NT2/D1 (cell line): ENCODE results near the gene ZBTB20.

Experiments
- DNase-seq: peaks from one replicate; pipeline ENCODE4 v3.0.0-alpha.2; 2011; ENCODE audit warnings: low read depth, low spot score
- H3K27me3 ChIP-seq: 2 replicates; pipeline ENCODE4 v1.6.0; 2011; ENCODE audit warnings: mild to moderate bottlenecking; ENCODE audit not compliant: insufficient read length, insufficient read depth
- H3K36me3 ChIP-seq: 2 replicates; pipeline ENCODE4 v1.6.1; 2011; ENCODE audit warnings: mild to moderate bottlenecking, low read length, mixed read lengths; ENCODE audit not compliant: insufficient read depth, insufficient read length
- H3K4me1 ChIP-seq: 2 replicates; pipeline ENCODE4 v1.5.1; 2011; ENCODE audit not compliant: insufficient read depth, insufficient read length
- H3K4me3 ChIP-seq: 2 replicates; pipeline ENCODE4 v1.5.1; 2011; ENCODE audit warnings: low read depth; ENCODE audit not compliant: insufficient read length
- H3K9ac ChIP-seq: 2 replicates; pipeline ENCODE4 v1.6.0; 2011; ENCODE audit warnings: low read depth; ENCODE audit not compliant: insufficient read length
- H3K9me3 ChIP-seq: 2 replicates; pipeline ENCODE4 v1.5.1; 2011; ENCODE audit warnings: mild to moderate bottlenecking, low read length; ENCODE audit not compliant: insufficient read depth
- SUZ12 ChIP-seq: IDR thresholded peaks from 2 replicates; pipeline ENCODE4 v1.6.1; 2011; ENCODE audit not compliant: insufficient read length, insufficient read depth; ENCODE audit errors: extremely low read depth
- YY1 ChIP-seq: IDR thresholded peaks from 2 replicates; pipeline ENCODE4 v1.6.1; 2011; ENCODE audit not compliant: insufficient read length, insufficient read depth
- ZNF274 ChIP-seq: IDR thresholded peaks from 2 replicates; pipeline ENCODE4 v1.6.1; 2011; ENCODE audit warnings: mild to moderate bottlenecking, low read depth, low read length

Gene ZBTB20

DNA sequence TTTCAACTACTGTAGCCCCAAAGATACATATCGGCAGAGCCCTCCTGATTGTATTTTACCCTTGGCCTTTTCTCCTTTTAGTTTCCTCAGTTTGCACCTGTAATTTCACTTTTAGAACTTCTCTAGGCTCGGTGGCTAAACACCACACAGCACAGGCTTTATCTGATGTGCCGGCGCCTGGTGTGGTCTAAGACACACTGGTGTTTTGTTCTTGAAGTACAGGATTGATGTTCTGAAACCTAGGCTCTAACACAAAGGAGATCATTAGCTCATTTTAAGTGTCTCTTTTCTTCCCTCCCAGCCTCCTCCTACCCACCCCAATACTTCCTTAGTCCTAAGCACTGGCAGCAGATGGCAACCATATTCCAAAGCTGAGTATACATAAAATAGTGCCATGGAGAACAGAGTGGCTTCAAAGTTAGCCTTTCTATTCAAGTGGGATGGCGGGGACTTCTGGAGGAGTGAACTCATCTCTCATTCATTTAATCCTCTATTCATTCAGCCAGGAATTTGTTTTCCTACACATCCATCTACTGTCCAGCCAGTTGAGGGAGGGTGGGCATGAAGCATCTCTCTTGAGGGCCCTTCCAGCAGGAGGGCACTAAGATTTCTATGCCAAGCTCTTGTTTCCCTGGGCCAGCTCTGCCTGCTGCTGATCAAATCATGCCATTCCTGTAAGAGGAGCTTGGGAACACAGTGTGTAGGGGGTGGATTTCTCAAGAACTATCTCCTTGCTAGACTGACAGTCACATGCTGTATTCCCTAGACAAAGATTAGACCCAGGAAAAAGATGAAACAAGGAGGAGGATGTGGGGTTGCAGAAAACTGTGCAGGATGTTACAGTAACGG, 782.1 kb downstream of the ZBTB20 start:
- no peak for DNase-seq
- no peaks in the 10 kb centered on the region for H3K27me3 ChIP-seq
- TF ChIP-seq SUZ12 = no peak
- no peak for TF ChIP-seq YY1
- no peak for TF ChIP-seq ZNF274
- no peak overlapping the region for H3K4me3 ChIP-seq
- H3K9ac ChIP-seq = no peak overlapping the region
- no peaks in the 10 kb centered on the region for H3K4me1 ChIP-seq
- no peaks in the 10 kb centered on the region for H3K36me3 ChIP-seq
- H3K9me3 ChIP-seq = no peaks in the 10 kb centered on the region

DNA sequence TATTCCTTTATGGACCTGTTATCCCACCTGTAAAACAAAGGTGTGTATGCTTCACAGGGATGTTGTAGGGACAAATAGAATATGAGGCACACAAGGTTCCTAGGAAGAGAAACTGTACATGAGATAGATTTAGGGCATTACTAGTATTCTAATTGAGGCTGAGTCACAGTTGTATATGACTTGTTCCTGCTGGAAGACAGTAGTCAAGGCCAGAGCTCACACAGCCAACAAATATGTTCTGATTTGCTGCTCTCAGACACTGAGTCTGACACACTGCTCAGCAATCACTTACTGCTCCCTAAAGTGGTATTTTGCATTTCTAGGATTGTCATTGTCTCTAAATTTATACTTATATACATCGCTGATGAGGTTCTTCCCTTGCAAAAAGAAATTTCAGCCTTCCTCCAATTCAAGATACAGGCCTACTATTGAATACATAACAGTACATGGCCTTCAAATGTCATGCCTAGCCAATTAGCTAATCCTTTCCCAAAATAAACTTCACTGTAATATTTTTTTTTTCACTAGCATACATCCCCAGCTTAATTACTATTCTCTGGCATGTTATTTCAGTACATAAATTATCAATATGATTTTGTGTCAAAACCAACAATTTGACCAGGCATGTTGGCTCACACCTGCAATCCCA, 783.4 kb downstream of the ZBTB20 start:
- DNase-seq = no peak
- TF ChIP-seq ZNF274 (no peak), SUZ12 (no peak), YY1 (no peak)
- Histone ChIP-seq H3K9me3 (no peaks in the 10 kb centered on the region), H3K36me3 (no peaks in the 10 kb centered on the region), H3K4me1 (no peaks in the 10 kb centered on the region), H3K9ac (no peak overlapping the region), H3K4me3 (no peak overlapping the region), H3K27me3 (no peaks in the 10 kb centered on the region)

- H3K4me1 ChIP-seq = no peaks in the 10 kb centered on the region
- H3K4me3 ChIP-seq = no peak overlapping the region
- no peaks in the 10 kb centered on the region for H3K27me3 ChIP-seq
- TF ChIP-seq SUZ12 = no peak
- TF ChIP-seq YY1 = no peak
- H3K9ac ChIP-seq = no peak overlapping the region
- no peaks in the 10 kb centered on the region for H3K36me3 ChIP-seq
- no peaks in the 10 kb centered on the region for H3K9me3 ChIP-seq
- DNase-seq = no peak
Observed at GRCh38 chr3:114362815-114363214, 784.3 kb downstream of the ZBTB20 start.

GRCh38 chr3:114361391-114361790, 785.7 kb downstream of the ZBTB20 start:
- no peak overlapping the region for H3K9ac ChIP-seq
- H3K4me3 ChIP-seq = no peak overlapping the region
- peaks cover 4% of the 10 kb centered on the region for H3K4me1 ChIP-seq
- no peaks in the 10 kb centered on the region for H3K36me3 ChIP-seq
- H3K9me3 ChIP-seq = no peaks in the 10 kb centered on the region
- no peak for TF ChIP-seq ZNF274
- TF ChIP-seq YY1 = no peak
- no peak for TF ChIP-seq SUZ12
- no peak for DNase-seq
- H3K27me3 ChIP-seq = no peaks in the 10 kb centered on the region

GRCh38 chr3:114356525-114356924, 790.6 kb downstream of the ZBTB20 start:
- no peak for DNase-seq
- Histone ChIP-seq H3K36me3 (no peaks in the 10 kb centered on the region), H3K9me3 (no peaks in the 10 kb centered on the region), H3K4me1 (peaks cover 4% of the 10 kb centered on the region), H3K9ac (no peak overlapping the region), H3K4me3 (no peak overlapping the region), H3K27me3 (no peaks in the 10 kb centered on the region)
- TF ChIP-seq ZNF274 (no peak), YY1 (no peak), SUZ12 (no peak)

- DNase-seq = peak; percentile 87
- no peaks in the 10 kb centered on the region for H3K9me3 ChIP-seq
- H3K4me3 ChIP-seq = no peak overlapping the region
- peaks cover 4% of the 10 kb centered on the region for H3K4me1 ChIP-seq
- H3K9ac ChIP-seq = no peak overlapping the region
- TF ChIP-seq YY1 (no peak), SUZ12 (no peak), ZNF274 (no peak)
- no peaks in the 10 kb centered on the region for H3K27me3 ChIP-seq
- no peaks in the 10 kb centered on the region for H3K36me3 ChIP-seq
Observed at GRCh38 chr3:114356066-114356465, 791.0 kb downstream of the ZBTB20 start.

DNA sequence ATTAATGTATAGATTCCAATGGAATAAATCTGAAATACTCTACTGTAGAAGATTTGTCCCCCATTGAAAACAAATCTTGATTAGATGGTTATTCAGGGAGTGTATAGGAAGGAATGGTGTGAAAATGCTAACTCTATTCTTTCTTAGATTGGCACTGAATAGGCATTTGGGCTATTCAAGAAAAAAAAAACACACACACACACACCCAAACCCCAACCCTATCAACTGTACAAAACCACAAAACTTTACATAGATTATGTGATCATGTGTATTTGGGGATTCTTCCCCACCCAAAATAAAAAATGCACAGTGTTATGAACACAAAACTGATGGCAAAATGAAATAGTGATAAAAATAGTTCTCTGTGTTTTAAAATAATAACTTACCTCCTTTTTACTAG, 791.4 kb downstream of the ZBTB20 start:
- Histone ChIP-seq H3K27me3 (no peaks in the 10 kb centered on the region), H3K36me3 (no peaks in the 10 kb centered on the region), H3K4me1 (peaks cover 4% of the 10 kb centered on the region), H3K4me3 (no peak overlapping the region), H3K9ac (no peak overlapping the region), H3K9me3 (no peaks in the 10 kb centered on the region)
- DNase-seq = no peak
- TF ChIP-seq ZNF274 (no peak), SUZ12 (no peak), YY1 (no peak)
